HepG2 (cell line): ENCODE results near the gene SERPINB1. TPM values are rescaled to one million over a fixed set of nuclear protein-coding genes. Genes with fewer than 3 reads are reported as not detected.

Experiments used
- ERF ChIP-seq: IDR thresholded peaks from 2 replicates; pipeline ENCODE4 v1.6.1; 2018; ENCODE audit warnings: missing biosample characterization, missing genetic modification reagents
- ESRRA ChIP-seq: sonication (generic); formaldehyde crosslinking; IDR thresholded peaks from 2 replicates; pipeline ENCODE4 v1.5.1; 2020; ENCODE audit warnings: mild to moderate bottlenecking, low read depth, missing genetic modification reagents
- HDAC1 ChIP-seq: sonication (generic); formaldehyde crosslinking; IDR thresholded peaks from 2 replicates; pipeline ENCODE4 v1.5.1; 2020; ENCODE audit warnings: mild to moderate bottlenecking, missing genetic modification reagents
- MEIS2 ChIP-seq: sonication (generic); formaldehyde crosslinking; IDR thresholded peaks from 2 replicates; pipeline ENCODE4 v1.9.0; 2021; ENCODE audit warnings: mild to moderate bottlenecking, missing genetic modification reagents
- NFATC3 ChIP-seq: sonication (generic); formaldehyde crosslinking; IDR thresholded peaks from 2 replicates; pipeline ENCODE4 v1.5.1; 2020; ENCODE audit warnings: mild to moderate bottlenecking, missing genetic modification reagents
- ZBTB38 ChIP-seq: sonication (generic); formaldehyde crosslinking; IDR thresholded peaks from 2 replicates; pipeline ENCODE4 v1.5.1; 2020; ENCODE audit warnings: mild to moderate bottlenecking, missing genetic modification reagents
- ZBTB7A ChIP-seq: sonication (generic); formaldehyde crosslinking; IDR thresholded peaks from 2 replicates; pipeline ENCODE4 v1.8.0; 2022; ENCODE audit warnings: mild to moderate bottlenecking, missing genetic modification reagents
- ZFX ChIP-seq: sonication (generic); formaldehyde crosslinking; IDR thresholded peaks from 2 replicates; pipeline ENCODE4 v1.4.0; 2020; ENCODE audit warnings: mild to moderate bottlenecking, low read depth, missing genetic modification reagents, moderate library complexity
- ZNF10 ChIP-seq: sonication (generic); formaldehyde crosslinking; IDR thresholded peaks from 2 replicates; pipeline ENCODE4 v1.4.0; 2020; ENCODE audit warnings: mild to moderate bottlenecking, low read depth, missing genetic modification reagents, borderline replicate concordance
- ZNF253 ChIP-seq: sonication (generic); formaldehyde crosslinking; IDR thresholded peaks from 2 replicates; pipeline ENCODE4 v1.8.0; 2022; ENCODE audit warnings: mild to moderate bottlenecking, missing genetic modification reagents, borderline replicate concordance
- ZNF513 ChIP-seq: sonication (generic); formaldehyde crosslinking; conservative IDR thresholded peaks from 2 replicates; pipeline ENCODE4 v1.5.0; 2020; ENCODE audit warnings: missing genetic modification reagents
- ZNF589 ChIP-seq: sonication (generic); formaldehyde crosslinking; conservative IDR thresholded peaks from 2 replicates; pipeline ENCODE4 v1.8.0; 2022; ENCODE audit warnings: mild to moderate bottlenecking, moderate library complexity, missing genetic modification reagents
- ZNF629 ChIP-seq: sonication (generic); formaldehyde crosslinking; conservative IDR thresholded peaks from 2 replicates; pipeline ENCODE4 v1.5.0; 2020; ENCODE audit warnings: missing genetic modification reagents
- ZNF670 ChIP-seq: sonication (generic); formaldehyde crosslinking; IDR thresholded peaks from 2 replicates; pipeline ENCODE4 v1.8.0; 2022; ENCODE audit warnings: mild to moderate bottlenecking, missing genetic modification reagents, borderline replicate concordance
- ZNF703 ChIP-seq: sonication (generic); formaldehyde crosslinking; IDR thresholded peaks from 2 replicates; pipeline ENCODE4 v1.5.1; 2020; ENCODE audit warnings: missing genetic modification reagents, mild to moderate bottlenecking, moderate library complexity, borderline replicate concordance
- polyA plus RNA-seq, 8 experiments: library from polyadenylated mRNA; depleted of rRNA in 3 of 8; stranded (reverse) in 7 of 8; unstranded in 1 of 8; fragments of >200 nt; fragmentation: Illumina TruSeq in 4 of 8; extraction: Trizol in 4 of 8; gene quantifications; 2 replicates each; pipeline versions ENCODE4 v1.2.1 to v1.2.3, GENCODE V29; 2011 to 2016; ENCODE audit warnings: low read depth in 4 of 8, missing spikeins in 1 of 8, mixed read lengths in 1 of 8; ENCODE audit not compliant: insufficient read depth in 1 of 8
- total RNA-seq, 5 experiments: library from RNA; depleted of rRNA; stranded (reverse); fragments of >200 nt; fragmentation: Illumina TruSeq; extraction: Trizol; gene quantifications; 2 replicates each; pipeline ENCODE4 v1.2.3, GENCODE V29; 2016; ENCODE audit warnings: low read depth in 1 of 5
- TF ChIP-seq, protein P1 (sequence below): sonication (generic); formaldehyde crosslinking; conservative IDR thresholded peaks from 2 replicates; pipeline ENCODE4 v1.4.0; 2020; ENCODE audit warnings: missing genetic modification reagents

The SERPINB1 gene
- total and polyA plus RNA-seq, 2 of the 13 experiments (the other 11 are each of a cell fraction or from before 2014, with no cell fraction given), result 41.4 to 60.5 TPM

DNA sequence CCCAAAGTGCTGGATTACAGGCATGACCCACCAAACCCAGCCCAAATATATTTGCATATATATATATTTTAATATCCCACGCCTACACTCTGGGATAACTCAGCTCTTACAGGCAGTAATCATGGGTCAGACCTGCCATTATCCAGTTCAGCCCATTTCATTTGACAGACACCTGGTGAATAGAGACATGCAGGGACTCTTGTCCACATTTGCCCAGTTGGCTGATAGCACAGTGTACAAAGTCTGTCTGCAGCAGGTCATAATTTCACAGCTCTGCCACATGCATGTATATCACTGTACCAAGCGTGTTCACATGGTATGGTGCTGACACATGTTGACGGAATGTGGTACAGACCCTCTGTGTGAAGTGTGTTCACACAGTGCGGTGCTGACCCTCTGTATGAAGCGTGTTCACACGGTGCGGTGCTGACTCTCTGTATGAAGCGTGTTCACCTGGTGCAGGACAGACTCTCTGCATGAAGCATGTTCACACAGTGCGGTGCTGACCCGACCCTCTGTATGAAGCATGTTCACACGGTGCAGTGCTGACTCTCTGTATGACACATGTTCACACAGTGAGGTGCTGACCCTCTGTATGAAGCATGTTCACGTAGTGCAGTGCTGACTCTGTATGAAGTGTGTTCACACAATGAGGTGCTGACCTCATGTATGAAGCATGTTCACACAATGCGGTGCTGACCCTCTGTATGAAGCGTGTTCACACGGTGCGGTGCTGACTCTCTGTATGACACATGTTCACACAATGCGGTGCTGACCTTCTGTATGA lies 10.3 kb upstream of the SERPINB1 start (continued):
- no peak for TF ChIP-seq HDAC1 (CRISPR knock-in tag)
- 0 out of 2 replicates have a peak, but pooled peaks have one; percentile 18 for TF ChIP-seq ZBTB38
- 0 out of 2 replicates have a peak, but pooled peaks have one; percentile 17 for TF ChIP-seq ZFX (CRISPR knock-in tag)
- no peak for TF ChIP-seq ZNF513 (CRISPR knock-in tag)
- TF ChIP-seq, protein P1, sequence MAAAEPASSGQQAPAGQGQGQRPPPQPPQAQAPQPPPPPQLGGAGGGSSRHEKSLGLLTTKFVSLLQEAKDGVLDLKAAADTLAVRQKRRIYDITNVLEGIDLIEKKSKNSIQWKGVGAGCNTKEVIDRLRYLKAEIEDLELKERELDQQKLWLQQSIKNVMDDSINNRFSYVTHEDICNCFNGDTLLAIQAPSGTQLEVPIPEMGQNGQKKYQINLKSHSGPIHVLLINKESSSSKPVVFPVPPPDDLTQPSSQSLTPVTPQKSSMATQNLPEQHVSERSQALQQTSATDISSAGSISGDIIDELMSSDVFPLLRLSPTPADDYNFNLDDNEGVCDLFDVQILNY, result no peak
- peak; percentile 44; the same call in 1 of the 2 replicates for TF ChIP-seq ZNF253 (CRISPR knock-in tag)
- TF ChIP-seq NFATC3 (CRISPR knock-in tag), result no peak
- 0 out of 2 replicates have a peak, but pooled peaks have one; percentile 36 for TF ChIP-seq ZNF589 (CRISPR knock-in tag)
- TF ChIP-seq ESRRA (CRISPR knock-in tag), result no peak
- no peak for TF ChIP-seq ZNF10 (CRISPR knock-in tag)
- TF ChIP-seq ZNF670, result no peak
- no peak for TF ChIP-seq ERF
- no peak for TF ChIP-seq ZBTB7A (CRISPR knock-in tag)
- TF ChIP-seq MEIS2, result no peak
- no peak for TF ChIP-seq ZNF703 (CRISPR knock-in tag)
- peak; percentile 57 for TF ChIP-seq ZNF629 (CRISPR knock-in tag)
